ENCODE data around the gene CREBRF. TPM values are rescaled to one million over a fixed set of nuclear protein-coding genes. Genes with fewer than 3 reads are reported as not detected.

The CREBRF gene
- total and polyA plus RNA-seq, 2 donors (not counting 3 experiments of a cell fraction or from before 2014, with no cell fraction given) = 2.7 to 8.8 TPM

DNA sequence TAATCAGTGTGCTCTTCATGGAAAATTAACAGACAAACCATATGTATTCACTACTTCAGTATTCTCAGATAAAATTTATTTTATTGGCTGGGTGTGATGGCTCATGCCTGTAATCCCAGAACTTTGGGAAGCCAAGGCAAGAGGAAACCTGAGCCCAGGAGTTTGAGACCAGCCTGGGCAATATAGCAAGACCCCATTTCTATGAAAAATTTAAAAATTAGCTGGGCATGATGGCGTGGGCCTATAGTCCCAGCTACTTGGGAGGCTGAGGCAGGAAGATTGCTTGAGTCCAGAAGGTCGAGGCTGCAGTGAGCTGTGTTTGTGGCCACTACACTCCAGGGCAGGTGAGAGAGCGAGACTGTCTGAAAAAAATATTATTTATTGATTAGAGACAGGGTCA lies 23.4 kb upstream of the CREBRF start:
- Histone ChIP-seq H2AFZ (ENCODE audit: low read depth, low read length) (no peak overlapping the region), H3K27me3 (ENCODE audit: control insufficient read depth in 2 of 2, insufficient read depth in 2 of 2, low read length in 2 of 2) (no peaks in the 10 kb centered on the region), H3K36me3 (ENCODE audit: control insufficient read depth in 2 of 2, extremely low read depth in 1 of 2, insufficient read depth in 2 of 2, low read length in 2 of 2) (peaks cover 0 to 4% of the 10 kb centered on the region in 2 experiments), H3K4me2 (ENCODE audit: insufficient read depth, low read length) (no peak overlapping the region), H3K9ac (replicated peaks; ENCODE audit: extremely low read depth, insufficient read depth, low read length) (no peak overlapping the region), H3K79me2 (ENCODE audit: control insufficient read depth, insufficient read depth, low read length) (peaks cover 10% of the 10 kb centered on the region), H3K27ac (ENCODE audit: insufficient read depth, low read depth, low read length) (no peak overlapping the region), H3K9me1 (replicated peaks; ENCODE audit: control insufficient read depth, extremely low read depth, insufficient read depth, low read length) (no peaks in the 10 kb centered on the region), H3K4me3 (replicated peaks in 1 of 3; ENCODE audit: insufficient read depth in 1 of 3, low read depth in 1 of 3, low read length in 3 of 3) (no peak overlapping the region), H3K9me3 (replicated peaks; ENCODE audit: control insufficient read depth, insufficient read depth, low read length) (no peaks in the 10 kb centered on the region), H3K4me1 (ENCODE audit: control insufficient read depth, extremely low read depth, insufficient read depth, low read length) (peaks cover 38% of the 10 kb centered on the region), H4K20me1 (replicated peaks; ENCODE audit: control insufficient read depth, extremely low read depth, insufficient read depth, low read length) (no peaks in the 10 kb centered on the region)
- FAIRE-seq (no peak), DNase-seq (ENCODE audit: low read depth, low spot score) (no peak)
- CTCF ChIA-PET = no interaction called here
- intact Hi-C loops (cut with micrococcal nuclease) (no loop called here), dilution Hi-C loops (cut with MboI; ENCODE audit: extremely low pct_ligation_motif_present, low sequenced_read_pairs) (no loop called here)
- POLR2A ChIA-PET = no interaction called here
- TF ChIP-seq MAX (IDR thresholded peaks at IDR 0.05; ENCODE audit: insufficient read depth, insufficient read length) = no peak
- TF ChIP-seq POLR2A (IDR thresholded peaks at IDR 0.05; ENCODE audit: low read depth, low read length) = no peak
- no peak for TF ChIP-seq FOS (IDR thresholded peaks at IDR 0.05; ENCODE audit: borderline replicate concordance, insufficient read depth, low read length)
- TF ChIP-seq GATA2 (IDR thresholded peaks at IDR 0.05; ENCODE audit: insufficient read depth, insufficient read length, low read depth, low read length) = no peak
- no peak for TF ChIP-seq EZH2 (IDR thresholded peaks at IDR 0.05; ENCODE audit: borderline replicate concordance, low read depth, low read length, severe bottlenecking)
- no peak for TF ChIP-seq MYC (IDR thresholded peaks at IDR 0.05; ENCODE audit: low read depth, low read length)
- TF ChIP-seq POLR2AphosphoS5 (IDR thresholded peaks at IDR 0.05; ENCODE audit: insufficient read depth, low read depth, low read length) = no peak
- no peak for TF ChIP-seq JUN (IDR thresholded peaks at IDR 0.05; ENCODE audit: borderline replicate concordance, insufficient read depth, insufficient read length, low read depth)
- no peak for TF ChIP-seq CTCF (IDR thresholded peaks at IDR 0.05; ENCODE audit: extremely low read depth in 1 of 2, insufficient read depth in 1 of 2, low read depth in 1 of 2, low read length in 2 of 2)
- no TSS peak for BruUV-seq (replicated peaks)
